Measurements from ENCODE around the gene MFSD6.

DNA sequence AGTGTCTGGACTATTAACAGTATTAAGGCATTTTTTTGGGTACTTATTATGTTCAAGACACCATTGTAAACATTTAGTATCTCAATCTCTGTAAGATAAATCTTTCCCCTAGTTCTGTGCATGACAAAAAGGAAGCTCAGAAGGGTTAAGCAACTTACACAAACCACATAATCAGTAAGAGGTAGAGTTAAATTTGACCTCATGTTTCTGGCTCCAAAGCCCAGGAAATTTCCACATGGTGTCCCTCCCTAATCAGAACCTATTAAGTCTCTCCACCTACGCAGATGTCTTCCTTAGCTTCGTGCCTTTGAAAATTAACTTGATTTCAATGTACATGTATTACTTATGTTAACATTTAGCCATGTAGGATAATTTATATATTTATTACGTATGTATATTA, 2.0 kb downstream of the MFSD6 start:
- no peak for TF ChIP-seq GATA2 (IDR thresholded peaks at IDR 0.05; ENCODE audit: low read depth, low read length)
- TF ChIP-seq GATA3 (IDR thresholded peaks at IDR 0.05; ENCODE audit: low read depth, low read length): no peak
